ENCODE measurements around the gene DOCK6.

Gene DOCK6

DNA sequence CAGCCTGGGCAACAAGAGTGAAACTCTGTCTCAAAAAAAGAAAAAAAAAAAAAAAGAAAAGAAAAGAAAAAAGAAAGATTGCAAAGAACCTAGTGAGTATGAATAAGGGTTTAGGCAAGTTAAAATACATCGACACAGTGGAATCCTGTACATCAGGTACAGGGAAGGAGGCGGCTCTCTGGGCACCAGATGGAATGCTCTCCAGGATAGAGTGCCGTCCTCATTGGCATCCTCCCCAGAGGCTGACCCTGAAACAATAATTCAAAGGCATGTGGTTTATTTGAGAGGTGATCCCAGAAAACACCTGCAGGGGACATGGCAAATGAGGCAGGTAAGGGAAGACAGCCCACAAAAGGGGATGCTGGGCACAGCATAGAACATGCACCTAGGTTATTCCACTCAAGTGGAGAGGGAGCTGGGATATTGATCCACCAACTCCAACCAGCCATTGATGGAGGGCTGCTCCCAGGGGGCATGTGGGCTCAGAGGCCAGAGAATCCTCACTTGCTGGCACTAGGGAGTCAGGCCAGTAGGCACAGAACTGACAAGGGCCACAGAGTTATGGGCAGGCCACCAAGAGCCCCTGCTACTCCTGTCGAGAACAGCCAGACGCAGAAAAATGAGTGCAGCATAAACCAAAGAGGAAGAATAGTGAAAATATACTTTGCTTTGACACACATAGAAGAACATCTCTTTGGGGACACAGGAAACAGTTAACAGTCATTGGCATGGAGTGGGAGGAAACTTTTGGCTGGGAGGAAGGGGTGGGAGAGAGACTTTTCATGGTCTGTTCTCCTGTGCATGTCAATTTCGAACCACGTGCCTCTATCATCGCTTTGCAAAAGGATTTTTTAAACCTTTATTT is 37.9 kb upstream of the DOCK6 start:
- TF ChIP-seq PATZ1 (CRISPR knock-in tag; IDR thresholded peaks at IDR 0.05; ENCODE audit: borderline replicate concordance), result no peak
- no peak for TF ChIP-seq ZC3H10 (CRISPR knock-in tag; IDR thresholded peaks at IDR 0.05)
- no peak for TF ChIP-seq ZNF8 (CRISPR knock-in tag; IDR thresholded peaks at IDR 0.05)

GRCh38 chr19:11296264-11296663 is 33.9 kb upstream of the DOCK6 start:
- ATAC-seq, result no peak
- TF ChIP-seq GLIS3 (CRISPR knock-in tag; IDR thresholded peaks at IDR 0.05) (no peak), ESRRG (CRISPR knock-in tag; IDR thresholded peaks at IDR 0.05) (no peak), TSHZ2 (CRISPR knock-in tag; IDR thresholded peaks at IDR 0.05) (no peak), OSR1 (CRISPR knock-in tag; IDR thresholded peaks at IDR 0.05) (no peak), ARNTL (CRISPR knock-in tag; IDR thresholded peaks at IDR 0.05; ENCODE audit: borderline replicate concordance, low read depth) (no peak), ZFP30 (CRISPR knock-in tag; IDR thresholded peaks at IDR 0.05) (no peak), ZNF70 (CRISPR knock-in tag; IDR thresholded peaks at IDR 0.05) (no peak), PATZ1 (CRISPR knock-in tag; IDR thresholded peaks at IDR 0.05; ENCODE audit: borderline replicate concordance) (no peak), ISL1 (CRISPR knock-in tag; IDR thresholded peaks at IDR 0.05) (no peak), ZNF565 (CRISPR knock-in tag; conservative IDR thresholded peaks at IDR 0.05; ENCODE audit: low read depth) (no peak), RARB (CRISPR knock-in tag; IDR thresholded peaks at IDR 0.05) (no peak), CSDC2 (CRISPR knock-in tag; IDR thresholded peaks at IDR 0.05) (no peak), SNAI2 (CRISPR knock-in tag; IDR thresholded peaks at IDR 0.05) (no peak), ZC3H10 (CRISPR knock-in tag; IDR thresholded peaks at IDR 0.05) (no peak), POU6F1 (CRISPR knock-in tag; IDR thresholded peaks at IDR 0.05; ENCODE audit: borderline replicate concordance, low read depth) (no peak), ZNF8 (CRISPR knock-in tag; IDR thresholded peaks at IDR 0.05) (no peak)

More for the DNA sequence above, 37.9 kb upstream of the DOCK6 start:
- no peak for ATAC-seq

DNA sequence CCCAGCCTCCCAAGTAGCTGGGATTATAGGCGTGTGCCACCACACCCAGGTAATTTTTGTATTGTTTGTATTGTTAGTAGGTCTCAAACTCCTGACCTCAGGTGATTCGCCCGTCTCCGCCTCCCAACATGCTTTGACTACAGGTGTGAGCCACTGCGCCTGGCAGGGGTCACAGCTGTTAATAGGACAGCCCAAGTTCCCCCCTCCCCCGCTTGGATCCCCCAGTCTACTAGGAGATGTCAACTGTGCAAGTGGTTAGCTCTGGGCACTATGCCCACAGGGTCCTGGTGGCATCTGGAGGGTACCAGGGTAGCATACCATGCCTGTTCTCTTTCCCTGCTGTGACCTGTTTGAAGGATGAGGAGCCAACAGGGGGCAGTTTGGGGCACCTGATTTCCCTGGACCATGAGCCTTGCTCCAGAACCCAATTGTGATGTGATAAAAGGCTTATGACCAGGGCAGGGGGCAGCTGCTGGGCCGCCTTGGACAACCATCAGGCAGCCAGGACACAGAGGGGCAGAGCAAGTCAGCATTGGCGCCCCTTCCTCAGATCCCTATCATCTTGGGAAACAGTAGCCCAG is 33.4 kb upstream of the DOCK6 start, which contains the start of gene TSPAN16:
TSPAN16 (plus strand) TSS at position 496 of the 581 bp plus-strand sequence. CDS start 138 bp downstream, outside the sequence.
- no peak for TF ChIP-seq OSR1 (CRISPR knock-in tag; IDR thresholded peaks at IDR 0.05)
- TF ChIP-seq ZFP30 (CRISPR knock-in tag; IDR thresholded peaks at IDR 0.05), result no peak
- TF ChIP-seq ZNF8 (CRISPR knock-in tag; IDR thresholded peaks at IDR 0.05), result no peak
- TF ChIP-seq RARB (CRISPR knock-in tag; IDR thresholded peaks at IDR 0.05), result no peak
- no peak for TF ChIP-seq CSDC2 (CRISPR knock-in tag; IDR thresholded peaks at IDR 0.05)
- TF ChIP-seq TOX (CRISPR knock-in tag; IDR thresholded peaks at IDR 0.05; ENCODE audit: borderline replicate concordance), result no peak
- TF ChIP-seq TCF4 (CRISPR knock-in tag; IDR thresholded peaks at IDR 0.05; ENCODE audit: borderline replicate concordance), result no peak
- TF ChIP-seq BACH2 (CRISPR knock-in tag; IDR thresholded peaks at IDR 0.05; ENCODE audit: borderline replicate concordance), result no peak
- TF ChIP-seq, protein P1, sequence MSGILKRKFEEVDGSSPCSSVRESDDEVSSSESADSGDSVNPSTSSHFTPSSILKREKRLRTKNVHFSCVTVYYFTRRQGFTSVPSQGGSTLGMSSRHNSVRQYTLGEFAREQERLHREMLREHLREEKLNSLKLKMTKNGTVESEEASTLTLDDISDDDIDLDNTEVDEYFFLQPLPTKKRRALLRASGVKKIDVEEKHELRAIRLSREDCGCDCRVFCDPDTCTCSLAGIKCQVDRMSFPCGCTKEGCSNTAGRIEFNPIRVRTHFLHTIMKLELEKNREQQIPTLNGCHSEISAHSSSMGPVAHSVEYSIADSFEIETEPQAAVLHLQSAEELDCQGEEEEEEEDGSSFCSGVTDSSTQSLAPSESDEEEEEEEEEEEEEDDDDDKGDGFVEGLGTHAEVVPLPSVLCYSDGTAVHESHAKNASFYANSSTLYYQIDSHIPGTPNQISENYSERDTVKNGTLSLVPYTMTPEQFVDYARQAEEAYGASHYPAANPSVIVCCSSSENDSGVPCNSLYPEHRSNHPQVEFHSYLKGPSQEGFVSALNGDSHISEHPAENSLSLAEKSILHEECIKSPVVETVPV (CRISPR knock-in tag; IDR thresholded peaks at IDR 0.05), result no peak
- no peak for TF ChIP-seq ZNF565 (CRISPR knock-in tag; conservative IDR thresholded peaks at IDR 0.05; ENCODE audit: low read depth)
- no peak for ATAC-seq

Measured in SK-N-SH treated with all-trans-retinoic acid at 6 μM for 48 hours (cell line).